Astrocyte (in vitro differentiated cells and primary cell): ENCODE measurements around the gene EP300. TPM values are rescaled to one million over a fixed set of nuclear protein-coding genes. Genes with fewer than 3 reads are reported as not detected.

Experiments
- DNase-seq: peaks from one replicate; pipeline ENCODE4 v3.0.0-alpha.2; 2010; ENCODE audit warnings: low read depth
- FAIRE-seq: peaks from 2 replicates; lab custom pipeline; 2011; peaks lifted over from hg19 to GRCh38; lab: Jason Lieb, UNC
- H2AFZ ChIP-seq: 2 replicates; pipeline ENCODE4 v1.6.0; 2012; ENCODE audit warnings: low read depth, low read length, inconsistent platforms
- H3K27ac ChIP-seq: 2 replicates; pipeline ENCODE4 v1.5.1; 2011; ENCODE audit warnings: low read depth, low read length, inconsistent platforms
- H3K27me3 ChIP-seq: 2 replicates; pipeline ENCODE4 v1.6.0; 2011; ENCODE audit warnings: low read length, inconsistent platforms; ENCODE audit not compliant: insufficient read depth
- H3K36me3 ChIP-seq: 2 replicates; pipeline ENCODE4 v1.5.1; 2011; ENCODE audit warnings: low read length, inconsistent platforms; ENCODE audit not compliant: insufficient read depth
- H3K4me1 ChIP-seq: 2 replicates; pipeline ENCODE4 v1.5.1; 2011; ENCODE audit warnings: low read length, inconsistent platforms; ENCODE audit not compliant: insufficient read depth
- H3K4me2 ChIP-seq: 2 replicates; pipeline ENCODE4 v1.6.0; 2012; ENCODE audit warnings: low read length, inconsistent platforms
- H3K4me3 ChIP-seq: 2 replicates; pipeline ENCODE4 v1.5.1; 2011; ENCODE audit warnings: low read depth, mild to moderate bottlenecking, low read length, inconsistent platforms; ENCODE audit not compliant: insufficient read depth
- H3K79me2 ChIP-seq: 2 replicates; pipeline ENCODE4 v1.6.0; 2012; ENCODE audit warnings: mild to moderate bottlenecking, low read length, inconsistent platforms; ENCODE audit not compliant: insufficient read depth
- H3K9ac ChIP-seq: 2 replicates; pipeline ENCODE4 v1.6.0; 2012; ENCODE audit warnings: mild to moderate bottlenecking, low read length, inconsistent platforms
- H3K9me3 ChIP-seq: 2 replicates; pipeline ENCODE4 v1.5.1; 2012; ENCODE audit warnings: low read depth, mild to moderate bottlenecking, low read length, inconsistent platforms; ENCODE audit not compliant: insufficient read depth
- H4K20me1 ChIP-seq: 2 replicates; pipeline ENCODE4 v1.6.0; 2012; ENCODE audit warnings: low read length, inconsistent platforms; ENCODE audit not compliant: insufficient read depth
- H3K27ac Mint-ChIP-seq: one replicate; pipeline ENCODE4 v1.8.0; 2021; ENCODE audit warnings: mild to moderate bottlenecking, mixed read lengths; ENCODE audit not compliant: unreplicated experiment
- H3K27me3 Mint-ChIP-seq: one replicate; pipeline ENCODE4 v1.8.0; 2021; ENCODE audit warnings: low read depth, mixed read lengths; ENCODE audit not compliant: unreplicated experiment
- H3K36me3 Mint-ChIP-seq: one replicate; pipeline ENCODE4 v1.8.0; 2021; ENCODE audit warnings: low read depth, mixed read lengths; ENCODE audit not compliant: unreplicated experiment
- H3K4me1 Mint-ChIP-seq: one replicate; pipeline ENCODE4 v1.8.0; 2021; ENCODE audit warnings: low read depth, mixed read lengths; ENCODE audit not compliant: unreplicated experiment
- H3K4me3 Mint-ChIP-seq: one replicate; pipeline ENCODE4 v1.8.0; 2021; ENCODE audit warnings: mild to moderate bottlenecking, moderate library complexity, mixed read lengths; ENCODE audit not compliant: unreplicated experiment
- H3K9me3 Mint-ChIP-seq: one replicate; pipeline ENCODE4 v1.8.0; 2021; ENCODE audit warnings: mild to moderate bottlenecking, mixed read lengths; ENCODE audit not compliant: unreplicated experiment
- EZH2 ChIP-seq: IDR thresholded peaks from 2 replicates; pipeline ENCODE4 v1.6.1; 2012; ENCODE audit warnings: mild to moderate bottlenecking, low read length, inconsistent platforms; ENCODE audit not compliant: insufficient read depth
- total RNA-seq: library from RNA; stranded (reverse); gene quantifications from 2 replicates; pipeline ENCODE4 v1.2.1, GENCODE V29; 2021
- TF ChIP-seq, protein P1 (sequence below): IDR thresholded peaks from 2 replicates; pipeline ENCODE4 v1.5.1; 2011; ENCODE audit warnings: low read depth, mild to moderate bottlenecking, inconsistent platforms, low read length, moderate library complexity; ENCODE audit not compliant: insufficient read depth

Gene EP300
- total RNA-seq, 1 donor from 2014 or later = 64.7 TPM

DNA sequence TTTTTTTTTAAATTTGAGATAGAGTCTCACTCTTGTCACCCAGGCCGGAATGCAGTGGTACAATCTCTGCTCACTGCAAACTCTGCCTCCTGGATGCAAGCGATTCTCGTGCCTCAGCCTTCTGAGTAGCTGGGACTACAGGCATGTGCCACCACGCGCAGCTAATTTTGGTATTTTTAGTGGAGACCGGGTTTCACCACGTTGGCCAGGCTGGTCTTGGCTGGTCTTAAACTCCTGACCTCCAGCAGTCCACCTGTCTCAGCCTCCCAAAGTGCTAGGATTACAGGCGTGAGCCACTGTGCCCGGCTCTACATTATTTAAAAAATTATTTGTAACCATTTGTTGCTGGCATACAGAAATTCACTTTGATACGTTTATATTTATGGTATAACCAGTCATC lies 18.6 kb downstream of the EP300 start:
- H3K27ac Mint-ChIP-seq = no peak overlapping the region

DNA sequence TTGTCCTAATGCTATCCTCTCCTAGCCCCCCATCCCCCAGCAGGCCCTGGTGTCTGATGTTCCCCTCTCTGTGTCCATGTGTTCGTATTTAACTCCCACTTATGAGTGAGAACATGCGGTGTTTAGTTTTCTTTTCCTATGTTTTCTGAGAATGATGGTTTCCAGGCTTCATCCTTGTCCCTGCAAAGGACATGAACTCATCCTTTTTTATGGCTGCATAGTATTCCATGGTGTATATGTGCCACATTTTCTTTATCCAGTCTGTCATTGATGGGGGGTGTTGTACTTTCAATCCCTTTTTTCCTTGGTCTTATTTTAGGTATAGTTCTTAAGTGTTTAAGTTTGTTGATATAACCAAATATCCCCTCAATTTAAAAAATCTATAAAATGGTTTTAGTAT lies 23.9 kb downstream of the EP300 start:
- H3K4me1 Mint-ChIP-seq = peaks cover 7% of the 10 kb centered on the region
- H3K36me3 Mint-ChIP-seq = peaks cover 15% of the 10 kb centered on the region
- H3K27me3 Mint-ChIP-seq = no peaks in the 10 kb centered on the region
- no peak overlapping the region for H3K4me3 ChIP-seq
- no peak for TF ChIP-seq EZH2
- TF ChIP-seq, protein P1, sequence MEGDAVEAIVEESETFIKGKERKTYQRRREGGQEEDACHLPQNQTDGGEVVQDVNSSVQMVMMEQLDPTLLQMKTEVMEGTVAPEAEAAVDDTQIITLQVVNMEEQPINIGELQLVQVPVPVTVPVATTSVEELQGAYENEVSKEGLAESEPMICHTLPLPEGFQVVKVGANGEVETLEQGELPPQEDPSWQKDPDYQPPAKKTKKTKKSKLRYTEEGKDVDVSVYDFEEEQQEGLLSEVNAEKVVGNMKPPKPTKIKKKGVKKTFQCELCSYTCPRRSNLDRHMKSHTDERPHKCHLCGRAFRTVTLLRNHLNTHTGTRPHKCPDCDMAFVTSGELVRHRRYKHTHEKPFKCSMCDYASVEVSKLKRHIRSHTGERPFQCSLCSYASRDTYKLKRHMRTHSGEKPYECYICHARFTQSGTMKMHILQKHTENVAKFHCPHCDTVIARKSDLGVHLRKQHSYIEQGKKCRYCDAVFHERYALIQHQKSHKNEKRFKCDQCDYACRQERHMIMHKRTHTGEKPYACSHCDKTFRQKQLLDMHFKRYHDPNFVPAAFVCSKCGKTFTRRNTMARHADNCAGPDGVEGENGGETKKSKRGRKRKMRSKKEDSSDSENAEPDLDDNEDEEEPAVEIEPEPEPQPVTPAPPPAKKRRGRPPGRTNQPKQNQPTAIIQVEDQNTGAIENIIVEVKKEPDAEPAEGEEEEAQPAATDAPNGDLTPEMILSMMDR = no peak
- no peak overlapping the region for H3K9ac ChIP-seq
- H3K4me1 ChIP-seq = no peaks in the 10 kb centered on the region
- no peak overlapping the region for H3K27ac Mint-ChIP-seq
- H3K9me3 Mint-ChIP-seq = no peaks in the 10 kb centered on the region
- no peaks in the 10 kb centered on the region for H3K9me3 ChIP-seq
- H3K36me3 ChIP-seq = peaks cover 15% of the 10 kb centered on the region
- no peak overlapping the region for H3K4me3 Mint-ChIP-seq
- H3K27me3 ChIP-seq = no peaks in the 10 kb centered on the region
- H3K4me2 ChIP-seq = no peak overlapping the region
- no peak overlapping the region for H3K27ac ChIP-seq
- FAIRE-seq (no peak), DNase-seq (no peak)
- H3K79me2 ChIP-seq = peaks cover 96% of the 10 kb centered on the region
- H2AFZ ChIP-seq = no peak overlapping the region
- peaks cover 90% of the 10 kb centered on the region for H4K20me1 ChIP-seq

More for the DNA sequence above, 18.6 kb downstream of the EP300 start:
- Mint-ChIP-seq H3K9me3 (no peaks in the 10 kb centered on the region), H3K4me3 (no peak overlapping the region), H3K36me3 (peaks cover 7% of the 10 kb centered on the region), H3K27me3 (no peaks in the 10 kb centered on the region), H3K4me1 (peaks cover 1% of the 10 kb centered on the region)
- Histone ChIP-seq H4K20me1 (peaks cover 90% of the 10 kb centered on the region), H3K9ac (no peak overlapping the region), H3K4me2 (no peak overlapping the region), H3K27me3 (no peaks in the 10 kb centered on the region), H3K79me2 (peaks cover 96% of the 10 kb centered on the region), H3K27ac (no peak overlapping the region), H3K36me3 (peaks cover 2% of the 10 kb centered on the region), H3K4me3 (no peak overlapping the region), H3K4me1 (no peaks in the 10 kb centered on the region), H3K9me3 (no peaks in the 10 kb centered on the region), H2AFZ (no peak overlapping the region)
- DNase-seq (no peak), FAIRE-seq (no peak)
- TF ChIP-seq EZH2 = no peak
- TF ChIP-seq, protein P1 = no peak

DNA sequence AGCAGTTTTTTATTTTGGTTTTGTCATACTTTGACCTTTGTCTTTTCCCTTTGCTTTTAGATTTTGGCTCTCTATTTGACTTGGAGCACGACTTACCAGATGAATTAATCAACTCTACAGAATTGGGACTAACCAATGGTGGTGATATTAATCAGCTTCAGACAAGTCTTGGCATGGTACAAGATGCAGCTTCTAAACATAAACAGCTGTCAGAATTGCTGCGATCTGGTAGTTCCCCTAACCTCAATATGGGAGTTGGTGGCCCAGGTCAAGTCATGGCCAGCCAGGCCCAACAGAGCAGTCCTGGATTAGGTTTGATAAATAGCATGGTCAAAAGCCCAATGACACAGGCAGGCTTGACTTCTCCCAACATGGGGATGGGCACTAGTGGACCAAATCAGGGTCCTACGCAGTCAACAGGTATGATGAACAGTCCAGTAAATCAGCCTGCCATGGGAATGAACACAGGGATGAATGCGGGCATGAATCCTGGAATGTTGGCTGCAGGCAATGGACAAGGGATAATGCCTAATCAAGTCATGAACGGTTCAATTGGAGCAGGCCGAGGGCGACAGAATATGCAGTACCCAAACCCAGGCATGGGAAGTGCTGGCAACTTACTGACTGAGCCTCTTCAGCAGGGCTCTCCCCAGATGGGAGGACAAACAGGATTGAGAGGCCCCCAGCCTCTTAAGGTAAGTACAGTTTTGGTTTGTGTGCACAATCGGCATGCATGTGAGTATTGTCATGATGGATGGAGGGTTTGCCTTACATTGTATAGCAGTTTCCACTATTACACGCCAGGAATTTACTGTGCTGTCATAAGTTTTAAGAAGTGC lies 25.0 kb downstream of the EP300 start:
- H3K27me3 Mint-ChIP-seq = no peaks in the 10 kb centered on the region
- peaks cover 93% of the 10 kb centered on the region for H4K20me1 ChIP-seq
- no peak overlapping the region for H3K27ac ChIP-seq
- DNase-seq (no peak), FAIRE-seq (no peak)
- peaks cover 98% of the 10 kb centered on the region for H3K79me2 ChIP-seq
- TF ChIP-seq, protein P1 = no peak
- no peak for TF ChIP-seq EZH2
- H3K4me2 ChIP-seq = no peak overlapping the region
- H3K36me3 ChIP-seq = peaks cover 15% of the 10 kb centered on the region
- no peak overlapping the region for H3K9ac ChIP-seq
- no peaks in the 10 kb centered on the region for H3K9me3 ChIP-seq
- H3K9me3 Mint-ChIP-seq = no peaks in the 10 kb centered on the region
- peaks cover 8% of the 10 kb centered on the region for H3K4me1 Mint-ChIP-seq
- no peak overlapping the region for H3K4me3 Mint-ChIP-seq
- H3K27ac Mint-ChIP-seq = no peak overlapping the region
- H3K27me3 ChIP-seq = no peaks in the 10 kb centered on the region
- H3K4me1 ChIP-seq = no peaks in the 10 kb centered on the region
- H2AFZ ChIP-seq = no peak overlapping the region
- no peak overlapping the region for H3K4me3 ChIP-seq
- peaks cover 16% of the 10 kb centered on the region for H3K36me3 Mint-ChIP-seq
